ENCODE data around the gene GRID2.

Gene GRID2

GRCh38 chr4:92988301-92988700 is 684.5 kb downstream of the GRID2 start:
- DNase-seq, result no peak

- DNase-seq, result no peak
Measured at GRCh38 chr4:92992758-92993157, 689.0 kb downstream of the GRID2 start.

- no peak for DNase-seq
Measured at GRCh38 chr4:92994727-92995126, 691.0 kb downstream of the GRID2 start.

GRCh38 chr4:92996533-92996932 is 692.8 kb downstream of the GRID2 start:
- no peak for DNase-seq

DNA sequence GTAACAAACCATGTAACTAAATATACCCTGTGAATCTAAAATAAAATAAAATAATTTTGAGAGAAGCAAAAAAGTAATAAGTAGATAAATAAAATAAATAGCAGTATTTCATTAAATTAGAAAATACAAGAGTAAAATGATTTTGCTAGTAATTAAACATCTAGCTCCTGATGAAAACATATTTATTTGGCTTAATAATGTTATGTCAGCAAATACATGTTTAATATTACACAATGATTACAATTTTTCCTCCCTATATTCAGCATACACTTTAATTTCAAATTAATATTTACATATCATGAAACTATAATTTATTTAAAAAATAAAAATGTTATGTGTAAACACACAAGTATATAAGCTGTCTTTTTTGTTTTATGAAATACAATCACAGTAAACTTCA is 697.1 kb downstream of the GRID2 start:
- no peak for DNase-seq

- DNase-seq, result no peak
Measured at GRCh38 chr4:93002240-93002639, 698.5 kb downstream of the GRID2 start.

DNA sequence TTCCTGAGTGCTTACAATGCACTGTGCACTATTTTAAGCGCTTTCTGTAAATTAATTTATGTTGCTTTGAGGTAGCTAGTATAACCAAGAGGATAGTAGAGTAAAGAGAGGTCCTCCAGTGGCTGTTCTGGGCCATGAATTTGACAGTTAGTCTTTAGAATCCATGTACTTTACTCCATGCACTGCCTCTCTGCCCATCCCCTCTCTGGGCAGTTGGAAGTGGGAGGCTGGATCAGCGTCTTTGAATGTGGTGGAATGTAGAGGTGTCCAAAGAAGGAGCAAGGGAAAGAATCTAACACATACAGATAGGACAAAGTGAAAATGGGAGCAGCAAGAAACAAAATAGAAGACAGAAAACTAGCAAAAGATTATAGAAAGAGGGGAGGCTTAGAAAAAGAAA is 712.6 kb downstream of the GRID2 start:
- no peak for DNase-seq

DNA sequence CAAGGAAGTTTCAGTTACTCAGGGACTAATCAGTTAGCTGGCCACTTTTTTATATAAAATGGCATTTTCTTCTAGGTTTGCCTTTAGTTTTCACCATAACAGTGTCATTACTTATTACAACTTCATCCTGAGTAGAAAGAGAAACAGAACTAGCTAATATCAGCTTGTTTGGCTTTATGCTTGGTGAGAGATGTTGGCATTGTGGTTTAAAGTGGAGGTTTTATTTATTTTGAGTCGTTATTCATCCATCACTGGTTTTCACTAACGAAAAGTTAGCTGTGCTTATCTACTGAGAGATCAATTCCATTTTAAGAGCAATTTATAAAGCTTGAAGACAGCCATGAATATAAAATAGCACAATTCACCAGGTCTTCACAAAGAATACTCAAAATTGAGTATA is 714.5 kb downstream of the GRID2 start:
- no peak for DNase-seq

DNA sequence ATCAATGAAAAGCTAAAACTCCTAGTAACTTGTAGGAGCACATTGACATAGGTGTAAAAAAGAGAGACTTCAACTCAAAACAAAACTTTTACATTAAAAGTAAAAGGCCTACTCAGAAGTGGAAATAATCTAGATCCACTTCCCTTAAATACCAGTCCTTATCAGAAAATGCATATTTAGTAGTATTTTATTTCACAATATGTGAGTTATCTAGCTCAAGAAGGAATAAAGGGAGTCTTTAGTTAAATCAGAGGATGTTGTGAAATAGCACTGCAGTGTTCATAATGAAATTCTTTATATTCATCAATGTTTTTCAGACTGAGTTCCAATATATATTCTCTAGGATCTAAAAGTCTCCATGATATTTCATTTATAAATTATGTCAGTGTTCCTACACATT is 715.0 kb downstream of the GRID2 start:
- no peak for DNase-seq

DNA sequence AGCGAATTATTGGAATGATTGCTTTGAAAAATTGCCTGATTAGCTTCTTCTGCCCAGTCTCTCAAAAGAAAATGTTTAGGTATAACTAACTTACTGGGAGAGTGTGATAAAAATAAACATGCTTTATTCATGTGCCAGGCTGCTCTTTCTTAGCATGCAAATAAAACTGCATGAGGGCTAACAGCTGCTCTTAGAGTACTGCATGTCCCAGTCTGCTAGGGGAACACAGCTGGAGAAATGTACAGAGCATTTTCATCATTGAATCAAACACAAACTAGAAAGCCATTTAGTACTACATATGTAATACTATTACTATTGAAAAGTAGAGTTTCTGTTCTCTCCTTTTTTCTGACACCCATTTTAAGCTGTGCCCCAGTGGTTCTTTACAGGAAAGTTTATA is 726.0 kb downstream of the GRID2 start:
- DNase-seq, result no peak

- no peak for DNase-seq
Measured at GRCh38 chr4:93030670-93031069, 726.9 kb downstream of the GRID2 start.

DNA sequence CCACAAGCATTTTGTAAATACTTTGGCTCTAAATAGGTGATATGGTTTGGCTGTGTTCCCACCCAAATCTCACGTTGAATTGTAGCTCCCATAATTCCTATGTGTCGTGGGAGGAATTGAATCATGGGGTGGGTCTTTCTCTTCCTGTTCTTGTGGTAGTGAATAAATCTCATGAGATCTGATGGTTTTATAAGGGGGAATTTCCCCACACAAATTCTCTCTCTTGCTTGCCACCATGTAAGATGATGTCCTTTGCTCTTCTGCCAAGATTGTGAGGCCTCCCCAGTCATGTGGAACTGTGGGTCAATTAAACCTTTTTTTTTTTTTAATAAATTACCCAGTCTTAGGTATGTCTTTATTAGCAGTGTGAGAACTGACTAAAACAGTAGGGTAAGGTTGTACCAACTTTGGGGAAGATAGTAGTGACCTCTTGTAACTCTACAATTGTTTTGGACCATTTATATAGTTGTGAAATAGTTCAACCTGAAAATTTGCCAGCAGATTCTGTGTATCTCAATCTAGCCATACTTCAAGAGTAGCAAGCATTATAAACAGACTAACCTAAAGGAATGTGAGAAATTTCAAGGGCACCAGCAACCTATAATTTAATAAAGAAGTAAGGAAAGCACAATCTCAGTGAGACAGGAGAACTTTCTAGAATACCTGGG is 727.8 kb downstream of the GRID2 start:
- DNase-seq, result no peak

DNA sequence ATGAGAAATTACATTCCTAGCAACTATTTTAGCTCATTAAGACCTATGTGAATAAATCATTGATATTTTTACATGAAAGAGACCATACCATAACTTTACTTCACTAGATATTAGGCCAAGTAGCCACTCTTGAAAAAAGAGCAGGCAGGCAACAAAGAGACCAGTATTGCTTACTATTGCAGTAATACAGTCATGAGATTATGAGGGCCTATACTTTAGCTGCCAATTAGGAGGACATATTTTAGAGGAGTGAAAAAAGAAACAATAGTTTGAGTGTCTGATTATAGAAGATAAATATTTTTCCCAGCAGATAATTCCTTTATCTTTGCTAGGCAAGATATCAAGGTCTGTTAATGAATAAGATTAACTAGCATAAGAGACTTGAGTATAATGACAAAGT is 739.0 kb downstream of the GRID2 start:
- DNase-seq, result no peak

- DNase-seq, result no peak
Measured at GRCh38 chr4:93053140-93053539, 749.4 kb downstream of the GRID2 start.

- DNase-seq, result no peak
Measured at GRCh38 chr4:93061826-93062225, 758.1 kb downstream of the GRID2 start.

DNA sequence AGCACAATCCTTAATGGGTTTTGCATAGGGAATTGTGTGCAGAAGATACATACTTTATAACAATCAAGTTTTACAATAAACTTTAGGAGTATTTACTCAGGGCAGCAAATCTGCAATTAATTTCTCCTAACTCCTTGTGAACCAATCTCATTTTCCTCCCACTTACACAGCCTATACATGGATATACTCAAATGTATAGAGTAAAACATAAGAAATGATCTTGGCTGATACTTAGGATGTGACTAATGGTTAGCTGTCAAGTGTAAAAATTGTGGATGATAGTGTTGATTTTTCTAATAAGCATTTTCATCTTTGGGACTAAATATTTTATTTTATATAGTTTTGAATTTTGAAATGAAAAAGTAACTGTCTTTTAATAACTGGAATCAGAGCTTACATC is 759.6 kb downstream of the GRID2 start:
- DNase-seq, result no peak

DNA sequence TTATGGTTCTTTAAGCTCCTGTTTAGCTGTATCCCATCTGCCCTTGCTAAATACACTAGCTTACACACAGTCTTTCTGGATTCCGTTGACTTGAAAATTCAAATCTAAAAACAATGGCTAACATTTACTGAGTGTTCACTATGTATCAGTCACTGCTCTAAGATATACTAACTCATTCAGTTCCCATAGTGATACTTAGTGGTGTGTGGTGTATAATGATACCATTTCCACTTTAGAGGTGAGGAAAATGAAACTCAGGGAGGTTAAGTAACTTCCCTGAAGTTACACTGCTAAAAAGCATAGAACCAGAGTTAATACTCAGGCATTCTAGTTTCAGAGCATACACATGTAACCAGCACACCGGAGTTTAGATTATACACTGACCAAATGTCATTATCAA is 762.0 kb downstream of the GRID2 start:
- no peak for DNase-seq

DNA sequence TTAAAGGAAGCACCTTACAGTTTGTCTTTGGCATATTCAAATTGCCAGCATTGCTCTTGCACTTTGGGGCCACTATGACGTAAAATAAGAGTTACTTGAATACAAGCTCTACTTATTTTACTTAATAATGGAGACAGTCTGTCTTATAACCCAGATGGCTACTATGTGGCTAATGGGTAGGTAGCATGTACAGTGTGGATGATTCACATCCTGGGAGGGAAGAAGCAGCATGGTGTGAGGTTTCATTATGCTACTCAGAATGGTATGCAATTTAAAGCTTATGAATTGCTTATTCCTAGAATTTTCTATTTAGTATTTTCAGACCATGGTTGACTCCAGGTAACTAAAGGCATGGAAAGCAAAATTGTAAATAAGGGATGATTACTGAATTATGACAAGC is 763.0 kb downstream of the GRID2 start:
- DNase-seq, result no peak

GRCh38 chr4:93072292-93072691 is 768.5 kb downstream of the GRID2 start:
- no peak for DNase-seq

- no peak for DNase-seq
Measured at GRCh38 chr4:93080316-93080715, 776.5 kb downstream of the GRID2 start.

- DNase-seq, result no peak
Measured at GRCh38 chr4:93084599-93085305, 781.0 kb downstream of the GRID2 start.

DNA sequence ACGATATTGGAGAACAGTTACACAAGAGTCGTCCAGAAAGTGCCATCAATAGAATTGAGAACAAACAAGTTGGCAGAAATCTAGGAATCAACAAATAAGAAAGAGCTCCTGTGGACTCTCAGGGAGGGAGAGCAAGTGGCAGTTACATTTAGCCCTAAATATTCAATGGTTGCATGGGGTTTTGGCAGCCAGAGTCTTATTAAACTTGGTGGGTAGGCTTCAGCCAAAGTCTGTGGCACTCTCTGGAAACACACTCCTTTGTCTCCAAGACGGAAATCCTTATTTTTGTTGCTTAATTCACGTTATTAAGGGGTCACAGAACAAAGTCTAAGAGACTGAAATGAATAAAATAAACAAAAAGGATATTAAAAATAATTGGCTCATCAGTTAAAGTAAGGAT is 782.6 kb downstream of the GRID2 start:
- no peak for DNase-seq

- no peak for DNase-seq
Measured at GRCh38 chr4:93092765-93093164, 789.0 kb downstream of the GRID2 start.

GRCh38 chr4:93103042-93103441 is 799.3 kb downstream of the GRID2 start:
- no peak for DNase-seq

- no peak for DNase-seq
Measured at GRCh38 chr4:93116624-93117023, 812.9 kb downstream of the GRID2 start.
